ENCODE data around the gene CPNE1.

The CPNE1 gene

DNA sequence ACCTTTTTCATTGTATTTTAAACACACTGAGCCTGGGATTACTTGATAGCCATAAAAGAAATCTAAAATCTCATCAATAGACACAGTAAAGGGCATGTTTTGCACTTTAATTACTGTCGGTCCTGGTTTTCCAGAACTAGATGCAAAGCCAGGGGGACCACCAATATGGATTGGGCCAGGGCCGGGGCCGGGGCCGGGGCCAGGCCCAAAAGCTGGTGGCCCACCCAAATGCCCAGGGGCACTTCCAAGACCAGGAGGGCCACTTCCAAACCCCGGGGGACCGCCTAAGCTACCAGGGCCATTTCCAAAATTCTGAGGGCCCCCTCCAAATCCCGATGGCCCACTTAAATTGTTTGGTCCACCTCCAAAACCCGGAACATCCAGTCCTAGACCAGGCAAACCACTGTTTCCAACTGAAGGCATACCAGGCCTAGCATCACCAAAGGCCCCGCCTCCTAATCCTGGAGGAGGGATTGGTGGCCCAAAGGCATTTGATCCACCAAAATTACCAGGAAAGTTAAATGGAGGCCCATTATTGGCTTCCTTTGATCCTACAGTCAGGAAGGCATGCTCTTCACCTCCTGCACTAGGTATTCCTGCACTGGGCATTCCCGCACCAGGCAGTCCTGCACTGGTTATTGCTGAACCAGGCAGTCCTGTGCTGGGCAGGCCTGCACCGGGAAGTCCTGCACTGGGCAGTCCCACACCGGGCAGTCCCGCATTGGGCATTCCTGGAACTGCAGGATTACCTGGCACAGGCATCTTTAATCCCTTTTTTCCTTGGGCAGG lies 11.9 kb downstream of the CPNE1 start:
- no peak for DNase-seq

DNA sequence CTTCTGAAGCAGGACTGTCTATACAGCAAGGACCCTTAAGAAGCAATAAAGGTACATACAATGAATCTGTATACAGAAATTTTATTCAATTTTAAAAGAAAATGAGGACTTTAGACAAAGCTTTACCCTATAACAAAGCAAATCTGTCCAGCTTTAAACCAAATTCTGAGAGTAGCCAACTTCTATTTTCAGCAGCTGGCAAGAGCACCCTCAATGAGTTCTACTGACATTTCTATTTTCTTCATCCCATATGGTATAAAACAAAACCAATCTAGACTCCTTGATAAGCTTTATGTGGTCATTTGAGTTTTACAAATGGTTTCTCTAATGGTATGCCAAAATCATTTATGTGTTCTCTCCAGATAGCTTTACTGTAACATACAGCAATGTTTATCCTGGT lies 12.7 kb downstream of the CPNE1 start:
- DNase-seq, result no peak

GRCh38 chr20:35650632-35651031 lies 14.1 kb downstream of the CPNE1 start:
- DNase-seq, result no peak

DNA sequence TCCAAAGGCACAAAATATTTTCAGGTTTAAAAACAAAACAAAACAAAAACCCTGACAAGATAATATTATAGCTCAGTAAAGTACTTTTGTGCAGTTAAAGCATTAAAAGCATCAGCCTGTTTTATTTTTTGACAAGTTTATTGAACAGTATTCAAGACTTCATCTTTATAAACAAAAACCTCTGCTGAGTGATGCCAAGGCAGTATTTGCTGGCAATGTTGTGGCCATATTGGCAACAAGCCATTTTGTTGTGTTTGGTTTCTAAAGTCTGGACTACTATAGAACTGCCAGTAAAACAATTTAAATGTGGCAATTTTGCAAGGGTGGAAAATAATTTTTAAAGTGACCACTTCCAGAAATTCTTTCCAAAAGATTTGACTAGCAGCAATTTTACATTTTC lies 15.9 kb downstream of the CPNE1 start:
- no peak for DNase-seq

DNA sequence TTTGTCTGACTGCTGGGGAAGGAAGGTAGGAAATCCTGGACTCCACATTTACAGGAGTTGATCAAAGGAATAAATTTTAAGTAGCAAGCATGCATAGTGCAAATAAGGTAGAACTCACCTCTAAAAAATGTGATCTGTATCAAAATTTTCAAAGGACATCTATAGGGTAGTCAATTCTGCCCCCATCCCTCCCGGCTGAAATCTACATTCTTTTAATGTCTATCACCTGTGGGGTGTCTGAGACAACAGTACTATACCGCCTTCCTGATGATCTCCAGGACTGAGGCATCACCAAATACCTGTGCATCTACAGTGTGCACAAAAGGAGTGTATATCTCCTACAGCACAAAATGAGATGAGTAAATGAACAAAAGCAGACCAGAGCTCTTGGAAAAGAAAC lies 19.9 kb downstream of the CPNE1 start:
- no peak for DNase-seq

GRCh38 chr20:35643045-35643444 lies 21.7 kb downstream of the CPNE1 start:
- no peak for DNase-seq

- DNase-seq, result peak; percentile 60
These were observed 23.0 kb downstream of the CPNE1 start for GRCh38 chr20:35641743-35642142.

- no peak for DNase-seq
These were observed 24.0 kb downstream of the CPNE1 start for GRCh38 chr20:35640724-35641123.

DNA sequence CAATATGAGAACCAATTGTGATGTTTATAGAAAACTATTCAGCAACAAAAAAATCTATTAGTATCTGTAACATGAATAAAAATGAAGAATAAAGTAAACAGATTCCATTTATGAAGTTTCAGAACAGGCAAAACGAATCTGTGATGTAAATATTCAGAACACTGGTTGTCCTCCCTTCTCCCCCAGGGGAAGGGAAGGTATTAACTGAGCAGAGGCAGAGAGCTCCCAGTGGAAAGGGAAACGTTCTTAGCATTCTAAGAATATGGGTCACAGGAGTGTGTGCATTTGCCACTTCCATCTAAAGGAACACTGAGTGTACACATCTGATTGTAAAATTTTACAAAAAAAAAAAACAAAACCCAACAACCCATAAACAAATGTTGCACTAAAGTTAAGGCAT lies 25.9 kb downstream of the CPNE1 start:
- no peak for DNase-seq

- DNase-seq, result no peak
These were observed 27.4 kb downstream of the CPNE1 start for GRCh38 chr20:35637276-35637675.

DNA sequence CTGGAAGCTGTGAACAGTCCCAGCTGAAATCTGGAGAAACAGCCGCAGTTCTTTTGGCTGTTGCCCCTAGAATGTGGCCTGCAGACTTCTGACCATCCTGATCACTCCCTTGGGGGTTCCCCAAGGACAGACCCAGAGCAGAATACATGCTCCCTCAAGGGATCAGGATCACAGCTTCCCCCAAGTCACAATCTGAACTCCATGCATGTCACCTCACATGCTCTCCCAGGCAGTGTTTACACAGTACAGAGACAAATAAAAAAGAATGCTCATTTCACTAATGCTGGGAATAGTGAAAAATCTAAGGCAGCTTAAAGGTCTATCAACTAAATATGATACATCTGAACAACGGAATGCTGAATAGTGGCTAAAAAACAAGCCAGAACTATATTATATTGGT lies 28.6 kb downstream of the CPNE1 start:
- DNase-seq, result no peak

DNA sequence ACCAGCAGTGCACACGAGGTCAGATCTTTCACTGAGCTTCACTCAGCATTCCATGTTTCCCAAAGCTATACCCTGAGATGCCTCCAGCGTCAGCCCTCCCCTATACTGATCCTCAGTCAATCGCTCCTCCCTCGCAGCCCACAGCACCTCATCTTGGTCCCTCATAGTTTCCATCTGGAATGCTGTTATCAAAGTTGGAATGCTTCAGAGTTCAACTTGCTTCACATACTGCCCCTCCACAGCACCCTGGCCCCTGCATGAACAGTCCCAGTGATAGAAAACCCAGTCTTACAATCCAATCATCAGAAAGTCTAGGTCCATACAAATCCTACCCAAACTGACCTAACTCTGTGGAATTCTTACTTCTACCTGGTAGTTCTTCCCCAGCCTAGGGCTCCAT lies 29.0 kb downstream of the CPNE1 start:
- no peak for DNase-seq

DNA sequence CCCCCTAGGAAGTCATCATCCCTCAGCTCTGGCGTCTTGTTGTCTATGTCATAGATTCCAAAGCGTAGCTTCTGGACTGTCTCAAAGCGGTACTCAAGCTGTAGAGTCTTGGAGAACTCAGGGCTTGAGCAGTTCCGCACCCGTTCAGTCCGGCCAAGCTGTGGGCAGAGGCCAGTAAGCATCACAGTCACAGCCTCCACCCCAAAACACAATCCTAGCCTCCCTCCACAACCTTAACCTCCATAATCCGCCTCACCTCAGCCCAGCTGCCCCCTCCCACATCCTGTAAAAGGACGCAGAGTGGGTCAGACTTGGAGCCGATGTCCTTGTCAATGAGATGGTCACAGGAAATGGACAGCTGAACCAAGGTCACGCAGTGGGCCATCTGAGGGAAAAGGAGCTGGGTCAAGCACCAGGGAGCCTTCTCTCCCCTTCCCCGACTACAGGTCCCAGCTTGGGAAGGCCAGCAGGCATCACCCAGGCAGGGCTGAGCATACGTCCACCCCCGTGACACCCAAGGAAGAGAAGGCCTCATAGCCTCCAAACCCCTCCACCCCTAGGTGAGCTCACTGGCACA lies 32.1 kb downstream of the CPNE1 start:
- no peak for DNase-seq

- no peak for DNase-seq
These were observed 34.1 kb downstream of the CPNE1 start for GRCh38 chr20:35630636-35631035.

DNA sequence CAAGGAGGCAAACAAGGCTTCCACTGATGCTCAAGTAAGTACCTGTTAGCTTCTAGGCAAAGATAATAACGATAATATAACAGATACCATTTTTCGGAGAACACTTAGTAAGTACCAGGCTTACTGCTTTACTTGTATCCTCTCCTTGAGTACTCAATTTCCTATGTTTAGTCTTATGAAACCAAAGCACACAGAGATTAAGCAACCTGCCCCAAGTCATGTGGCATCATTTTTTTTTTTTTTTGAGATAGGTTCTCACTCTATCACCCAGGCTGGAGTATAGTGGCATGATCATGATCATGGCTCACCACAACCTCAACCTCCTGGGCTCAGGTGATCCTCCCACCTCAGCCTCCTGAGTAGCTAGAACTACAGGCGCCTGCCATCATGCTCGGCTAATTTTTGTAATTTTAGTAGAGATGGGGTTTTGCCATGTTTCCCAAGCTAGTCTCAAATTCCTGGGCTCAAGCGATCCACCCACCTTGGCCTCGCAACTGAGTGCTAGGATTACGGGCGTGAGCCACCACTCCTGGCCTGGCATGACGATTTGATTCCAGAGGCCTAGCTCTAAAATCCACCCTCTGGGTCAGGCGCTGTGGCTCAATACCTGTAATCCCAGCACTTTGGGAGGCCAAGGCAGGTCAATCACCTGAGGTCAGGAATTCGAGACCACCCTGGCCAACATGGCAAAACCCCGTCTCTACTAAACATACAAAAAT lies 35.1 kb downstream of the CPNE1 start:
- peak; percentile 60 for DNase-seq

- DNase-seq, result no peak
These were observed 37.6 kb downstream of the CPNE1 start for GRCh38 chr20:35627121-35627520.

DNA sequence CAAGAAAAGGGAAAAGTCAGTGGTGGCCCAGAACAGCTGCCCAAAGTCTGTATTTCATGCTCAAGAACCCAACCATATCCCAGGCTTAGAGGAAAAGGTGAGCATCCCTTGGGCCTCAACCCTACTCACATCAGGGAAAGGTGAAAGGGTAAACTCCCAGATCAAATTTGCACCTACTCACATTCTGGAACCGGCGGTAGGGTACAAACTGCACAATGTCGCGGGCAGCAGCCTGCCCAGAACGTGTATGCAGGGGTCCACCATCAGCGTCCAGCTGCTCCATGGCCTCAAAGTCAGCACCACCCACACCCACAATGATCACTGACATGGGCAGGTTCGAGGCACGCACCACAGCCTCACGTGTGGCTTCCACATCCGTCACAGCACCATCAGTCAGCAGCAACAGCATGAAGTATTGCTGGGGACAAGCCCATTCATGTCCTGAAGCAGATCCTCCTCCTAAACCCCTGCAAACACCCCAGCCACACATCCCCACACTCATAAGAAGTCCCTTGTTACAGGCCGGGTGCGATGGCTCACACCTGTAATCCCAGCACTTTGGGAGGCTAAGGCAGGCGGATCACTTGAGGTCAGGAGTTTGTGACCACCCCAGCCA lies 38.2 kb downstream of the CPNE1 start:
- DNase-seq, result no peak

- no peak for DNase-seq
These were observed 38.9 kb downstream of the CPNE1 start for GRCh38 chr20:35625584-35626385.

GRCh38 chr20:35621560-35621946 lies 43.1 kb downstream of the CPNE1 start:
- no peak for DNase-seq

DNA sequence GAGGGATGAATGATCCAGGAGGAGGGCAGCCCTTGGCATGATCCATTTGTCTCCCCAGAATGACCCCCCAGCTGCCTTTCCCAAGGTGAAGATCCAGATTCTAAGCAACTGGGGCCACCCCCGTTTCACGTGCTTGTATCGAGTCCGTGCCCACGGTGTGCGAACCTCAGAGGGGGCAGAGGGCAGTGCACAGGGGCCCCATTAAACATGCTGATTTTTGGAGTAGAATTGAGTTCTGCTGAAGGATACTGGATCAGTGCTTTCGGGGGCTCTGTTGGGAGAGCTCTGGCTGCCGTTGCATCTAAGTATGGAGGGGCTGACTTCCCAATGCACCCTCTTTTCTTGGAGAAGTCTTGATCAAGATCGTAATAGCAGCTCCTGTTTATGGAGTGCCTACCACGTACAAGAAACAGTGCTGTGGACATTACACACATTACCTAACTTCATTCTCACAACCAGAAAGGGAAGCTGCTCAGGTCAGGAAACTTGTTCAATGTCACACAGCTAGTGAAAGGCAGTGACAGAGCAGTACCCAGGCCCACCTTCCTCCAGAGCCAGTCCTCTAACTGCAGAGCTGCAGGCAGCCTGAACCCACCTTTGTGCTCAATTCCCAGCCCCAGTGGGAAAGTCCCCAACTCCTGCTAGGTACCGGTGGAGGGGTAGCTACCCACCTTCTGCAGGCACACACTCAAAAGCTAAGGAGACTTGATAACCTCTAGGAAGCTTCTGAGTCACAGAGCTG lies 43.7 kb downstream of the CPNE1 start:
- DNase-seq, result no peak

- peak; percentile 90 for DNase-seq
These were observed 45.3 kb downstream of the CPNE1 start for GRCh38 chr20:35619196-35620095.
